Head of caudate nucleus (tissue), 42 donors: ENCODE measurements around the gene NTN1.
A peak's percentile ranks its signal among the peaks of the same experiment; 100 is the strongest.
"Not testable (repeated sequence)": the region's sequence is repeated elsewhere in the genome, so short reads cannot be mapped to it uniquely, and the experiment has no call there.

Experiments
- DNase-seq, 42 donors: peaks; one replicate each; pipeline versions ENCODE4 v3.0.0 to v3.0.0-alpha.2; 2020 to 2021; ENCODE audit warnings: mixed read lengths in 7 of 42
- intact Hi-C: fragments of 100-400 bp; cut with DNase I; formaldehyde crosslinking; loops from one replicate; pipeline ENCODE4 v1.15.0; 2022

NTN1 gene

DNA sequence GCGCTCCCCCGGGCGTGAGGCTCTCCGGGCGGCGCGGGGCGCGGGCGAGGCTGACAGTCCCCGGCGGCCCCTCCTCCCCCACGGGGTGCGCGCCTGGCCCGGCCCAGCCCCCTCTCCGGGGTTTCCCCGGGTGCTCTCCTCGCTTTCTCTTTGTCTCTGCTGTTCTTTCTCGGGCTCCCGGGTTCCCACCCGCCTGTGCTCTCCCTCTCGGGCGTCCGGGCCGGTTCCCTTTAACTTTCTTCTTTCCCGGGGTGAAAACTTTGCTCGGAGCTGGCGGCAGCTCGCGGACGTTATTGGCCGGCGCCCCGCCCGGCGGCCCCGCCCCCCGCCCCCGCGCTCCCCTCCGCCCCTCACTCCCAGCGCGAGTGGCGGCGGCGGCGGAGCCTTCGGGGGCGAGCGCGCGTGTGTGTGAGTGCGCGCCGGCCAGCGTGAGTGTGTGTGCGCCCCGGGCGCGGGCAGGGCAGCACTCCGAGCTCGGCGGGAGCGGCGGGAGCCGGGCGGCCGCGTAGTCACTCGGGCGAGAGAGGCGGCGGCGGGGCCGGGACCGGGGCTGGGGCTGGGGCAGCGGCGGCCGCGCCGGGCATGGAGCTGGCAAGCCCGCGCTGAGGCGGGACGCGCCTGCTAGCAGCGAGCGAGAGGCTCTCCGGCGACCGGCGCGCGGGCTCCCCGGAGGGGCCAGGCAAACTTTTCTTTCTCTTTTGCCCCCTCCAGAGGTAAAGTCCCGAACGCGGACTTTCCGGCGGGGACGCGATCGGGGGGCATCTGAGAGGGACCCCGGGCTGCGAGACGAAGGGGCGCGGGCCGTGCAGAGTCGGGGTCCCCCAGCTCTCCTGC, at the start of gene NTN1:
Gene NTN1 (plus strand): TSS at position 353 of the 834 bp plus-strand sequence. CDS start 864 bp downstream, outside the sequence.
- intact Hi-C loops, result no loop called here
- peak in 18 of 42 donors; percentile 13 to 59 (median 34) for DNase-seq

DNA sequence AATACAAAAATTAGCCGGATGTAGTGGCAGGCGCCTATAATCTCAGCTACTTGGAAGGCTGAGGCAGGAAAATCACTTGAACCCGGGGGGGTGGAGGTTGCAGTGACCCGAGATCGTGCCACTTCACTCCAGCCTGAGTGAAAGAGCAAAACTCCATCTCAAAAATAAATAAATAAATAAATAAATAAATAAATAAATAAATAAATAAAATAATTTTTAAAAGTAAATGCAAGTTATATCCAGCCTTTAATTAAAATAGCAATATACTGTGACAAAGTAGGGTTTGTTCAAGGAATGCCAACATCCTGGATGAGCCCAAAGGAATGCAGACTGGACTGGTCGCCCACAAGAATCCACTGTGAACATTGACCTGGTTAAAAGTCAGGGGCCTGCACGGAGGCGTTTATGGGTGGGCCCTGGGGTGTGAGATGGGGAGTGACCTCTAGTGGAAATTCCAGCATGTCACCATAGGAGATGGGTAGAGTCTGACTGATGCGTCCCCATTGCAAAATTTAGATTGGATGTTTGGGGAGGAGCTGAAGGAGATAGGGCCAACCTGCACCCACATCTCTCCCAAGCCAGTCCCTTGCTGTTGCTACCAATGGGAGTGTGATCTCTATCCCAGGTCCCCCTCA, 46.1 kb upstream of the NTN1 start:
- no peak for DNase-seq
- intact Hi-C loops, result no loop called here

DNA sequence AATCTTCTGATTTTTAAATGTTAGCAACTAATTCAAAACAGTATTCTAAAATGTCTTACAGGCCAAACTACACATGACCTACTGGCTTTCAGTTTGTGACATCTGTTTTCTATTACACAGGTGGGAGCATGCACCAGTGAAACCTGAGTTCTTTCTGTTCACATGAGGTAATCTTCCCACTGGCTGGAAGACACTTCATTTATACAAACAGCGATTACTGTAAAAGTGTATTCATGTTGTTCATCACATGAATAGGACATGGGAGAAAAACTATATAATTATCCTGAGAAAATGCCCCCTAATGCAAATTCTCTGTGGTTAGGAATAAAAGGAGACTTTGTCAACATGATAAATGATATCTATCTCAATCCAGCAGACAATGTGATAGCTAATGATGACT, 44.7 kb upstream of the NTN1 start:
- DNase-seq, result no peak
- intact Hi-C loops, result no loop called here

DNA sequence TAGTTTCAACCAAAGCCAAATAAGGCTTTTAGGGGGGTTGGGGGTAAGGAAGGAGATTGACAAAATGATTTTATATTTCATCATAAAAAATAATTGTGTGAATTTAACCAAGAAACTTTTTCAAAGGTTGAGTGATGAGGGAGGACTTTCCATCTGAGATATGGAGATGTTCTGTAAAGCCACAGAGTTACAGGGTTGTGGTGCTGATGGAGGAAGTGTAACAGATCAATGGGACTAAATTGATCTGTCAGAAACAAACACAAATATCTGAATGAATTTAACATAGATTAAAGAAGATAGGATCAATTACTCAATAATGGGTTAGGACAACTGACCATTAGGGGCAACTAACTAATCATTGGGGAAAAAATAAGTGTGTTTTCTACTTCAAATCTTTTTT, 41.6 kb upstream of the NTN1 start:
- no peak for DNase-seq
- intact Hi-C loops, result no loop called here

DNA sequence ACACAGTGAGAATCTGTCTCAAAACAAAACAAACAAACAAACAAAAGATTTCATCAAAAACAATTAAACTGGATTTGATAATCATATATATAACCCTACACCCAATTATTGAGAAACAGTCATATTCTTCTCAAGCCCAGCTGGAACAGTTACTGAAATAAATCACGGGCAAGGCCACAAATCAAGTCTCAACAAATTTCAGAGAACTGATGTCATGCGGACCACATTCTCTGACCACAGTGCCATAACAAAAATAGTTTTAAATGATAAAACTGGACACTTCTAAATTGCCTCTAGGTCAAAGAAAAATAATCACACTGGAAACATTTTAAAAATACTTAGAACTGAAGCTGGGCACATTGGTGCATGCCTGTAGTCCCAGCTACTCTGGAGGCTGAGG, 39.9 kb upstream of the NTN1 start:
- intact Hi-C loops, result no loop called here
- no peak for DNase-seq

DNA sequence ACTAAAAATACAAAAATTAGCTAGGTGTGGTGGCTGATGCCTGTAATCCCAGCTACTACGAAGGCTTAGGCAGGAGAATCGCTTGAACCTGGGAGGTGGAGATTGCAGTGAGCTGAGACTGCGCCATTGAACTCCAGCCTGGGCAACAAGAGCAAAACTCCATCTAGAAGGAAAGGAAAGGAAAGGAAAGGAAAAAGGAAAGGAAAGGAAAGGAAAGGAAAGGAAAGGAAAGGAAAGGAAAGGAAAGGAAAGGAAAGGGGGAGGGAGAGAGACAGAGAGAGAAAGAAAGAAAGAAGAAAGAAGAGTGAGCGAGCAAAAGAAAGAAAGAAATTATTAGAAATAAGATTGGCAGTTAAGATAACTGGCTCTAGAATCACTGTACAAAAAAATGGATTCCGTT, 37.1 kb upstream of the NTN1 start:
- DNase-seq, intact Hi-C loops: not testable (repeated sequence)

DNA sequence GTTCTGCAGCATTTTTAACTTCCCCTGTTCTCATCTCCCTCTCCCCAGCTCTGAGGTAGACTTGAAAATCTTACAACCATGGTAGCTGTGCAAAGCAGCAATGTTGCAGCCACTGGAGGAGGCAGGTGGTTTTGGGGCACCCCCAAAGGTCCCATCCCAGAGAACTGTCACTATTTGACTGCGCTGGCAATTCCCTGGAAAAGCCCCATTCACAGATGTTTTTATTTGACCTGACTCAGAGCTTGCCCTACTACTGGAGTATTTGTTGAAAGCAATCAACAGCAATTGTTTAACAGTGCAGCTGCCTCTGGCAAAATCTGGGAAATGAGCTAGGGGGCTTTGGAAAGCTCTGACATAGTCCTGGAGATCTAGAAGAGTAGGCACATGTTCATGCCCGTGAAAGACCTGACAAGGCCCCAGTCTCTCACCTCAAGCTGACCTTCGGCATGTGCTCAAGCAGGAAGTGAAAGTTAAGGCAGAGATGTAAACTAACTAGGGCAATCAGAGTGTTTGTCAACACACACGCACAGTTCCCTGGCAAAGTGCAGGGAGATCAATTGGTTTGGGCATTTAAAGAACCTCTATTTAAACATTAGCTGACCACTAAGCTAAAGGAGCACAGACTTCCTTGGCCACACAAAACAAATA, 36.1 kb upstream of the NTN1 start:
- intact Hi-C loops, result no loop called here
- DNase-seq, result no peak

DNA sequence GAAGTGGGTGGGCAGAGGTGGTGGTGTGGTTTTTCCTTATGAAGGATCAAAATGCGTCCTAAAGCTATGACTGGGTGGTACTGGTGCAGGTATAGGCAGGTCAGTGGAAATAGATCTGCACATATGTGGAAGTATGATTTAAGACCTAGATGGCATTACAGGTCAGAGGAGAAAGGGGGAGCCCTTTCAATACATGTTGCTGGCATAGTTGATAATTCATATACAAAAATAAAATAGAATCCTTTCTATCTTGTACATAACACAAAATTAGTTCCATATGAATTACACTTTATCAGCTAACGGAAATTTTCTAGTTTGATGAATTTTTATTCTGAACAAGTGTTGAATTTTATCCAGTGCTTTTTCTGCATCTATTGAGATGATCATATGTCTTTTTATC, 35.0 kb upstream of the NTN1 start:
- intact Hi-C loops, result no loop called here
- DNase-seq, result no peak

DNA sequence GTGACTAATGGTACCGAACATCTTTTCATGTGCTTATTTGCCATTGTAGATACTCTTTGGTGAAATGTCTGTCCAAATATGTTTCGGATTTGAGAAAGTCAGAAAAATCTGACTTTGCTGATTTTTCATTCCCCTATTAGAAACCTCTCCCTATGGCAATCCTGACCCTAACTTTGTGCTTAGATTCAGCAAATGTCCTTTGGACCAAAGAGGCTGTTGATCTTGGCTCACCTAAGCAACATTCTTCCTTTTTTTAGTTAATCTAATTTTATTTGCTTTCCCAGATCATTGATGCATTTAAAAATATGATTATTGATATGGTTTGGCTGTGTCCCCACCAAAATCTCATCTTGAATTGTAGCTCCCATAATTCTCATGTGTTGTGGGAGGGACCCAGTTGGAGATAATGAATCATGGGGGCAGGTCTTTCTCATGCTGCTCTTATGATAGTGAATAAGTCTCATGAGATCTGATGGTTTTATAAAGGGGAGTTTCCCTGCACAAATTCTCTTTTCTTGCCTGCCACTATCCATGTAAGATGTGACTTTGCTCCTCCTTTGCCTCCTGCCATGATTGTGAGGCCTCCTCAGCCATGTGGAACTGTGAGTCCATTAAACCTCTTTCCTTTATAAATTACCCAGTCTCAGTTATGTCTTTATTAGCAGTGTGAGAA, 32.9 kb upstream of the NTN1 start:
- DNase-seq, intact Hi-C loops: not testable (repeated sequence)

DNA sequence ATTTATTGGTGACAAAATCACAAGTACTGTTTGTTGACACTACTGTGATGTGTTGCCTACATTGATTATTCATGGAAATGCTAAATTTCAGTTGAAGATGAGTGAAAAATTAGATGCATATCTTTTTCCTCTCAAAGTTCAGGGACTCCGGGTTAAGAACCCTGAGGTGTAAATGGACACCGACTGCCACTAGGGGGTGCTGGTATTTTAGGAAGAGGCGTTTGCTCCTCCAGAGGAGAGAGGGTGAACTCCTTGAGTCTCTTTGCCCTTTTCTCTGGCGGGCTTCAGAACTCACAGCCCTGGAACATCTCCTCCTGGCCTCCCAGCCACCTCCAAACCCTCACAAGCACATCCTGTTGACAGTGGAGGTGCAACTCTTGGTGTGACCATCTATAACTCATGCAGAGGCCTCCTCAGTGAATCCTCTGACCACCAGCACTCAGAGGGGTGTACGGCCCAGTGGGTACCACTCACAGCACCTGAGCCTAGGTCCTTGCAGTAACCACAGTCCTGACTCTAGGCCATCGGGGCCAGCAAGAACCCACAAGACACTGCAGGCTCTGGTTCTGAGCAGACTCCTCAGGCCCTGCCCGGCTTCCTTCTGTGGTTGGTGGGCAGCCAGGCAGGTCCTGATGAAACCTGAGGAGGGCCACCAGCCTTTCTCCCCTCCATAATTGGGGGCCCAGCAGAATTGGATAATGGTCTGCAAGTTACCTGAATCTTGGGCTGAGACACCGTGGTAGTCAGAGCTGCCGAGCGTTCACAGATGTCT, 29.6 kb upstream of the NTN1 start:
- intact Hi-C loops, result loop anchor here (5.0 kb wide), 1 partner anchor 531 kb away; no protein-coding TSS in a partner anchor
- DNase-seq, result peak; percentile 35 to 89 (median 70)

DNA sequence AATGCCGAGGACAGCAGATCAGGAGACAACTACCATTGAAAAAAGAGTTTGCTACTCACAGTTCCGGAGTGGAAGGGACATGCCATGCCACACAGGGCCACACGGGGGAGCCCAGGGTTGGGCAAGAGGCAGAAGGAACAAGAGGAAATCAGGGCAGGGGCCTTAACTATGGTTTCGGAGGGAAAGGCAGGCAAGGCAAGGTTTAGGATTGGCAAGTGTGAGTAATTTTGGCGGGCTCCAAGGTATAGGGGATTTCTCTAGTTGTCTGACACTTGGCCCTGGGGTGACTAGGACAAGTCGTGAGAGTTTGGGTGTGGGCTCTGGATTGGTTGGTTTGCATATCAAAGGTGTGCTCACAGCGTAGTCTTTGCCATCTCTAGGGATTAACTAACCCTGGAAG, 27.0 kb upstream of the NTN1 start:
- DNase-seq, result peak in 41 of 42 donors; percentile 34 to 92 (median 75)
- intact Hi-C loops, result loop anchor here (5.0 kb wide), 1 partner anchor 528 kb away; no protein-coding TSS in a partner anchor

DNA sequence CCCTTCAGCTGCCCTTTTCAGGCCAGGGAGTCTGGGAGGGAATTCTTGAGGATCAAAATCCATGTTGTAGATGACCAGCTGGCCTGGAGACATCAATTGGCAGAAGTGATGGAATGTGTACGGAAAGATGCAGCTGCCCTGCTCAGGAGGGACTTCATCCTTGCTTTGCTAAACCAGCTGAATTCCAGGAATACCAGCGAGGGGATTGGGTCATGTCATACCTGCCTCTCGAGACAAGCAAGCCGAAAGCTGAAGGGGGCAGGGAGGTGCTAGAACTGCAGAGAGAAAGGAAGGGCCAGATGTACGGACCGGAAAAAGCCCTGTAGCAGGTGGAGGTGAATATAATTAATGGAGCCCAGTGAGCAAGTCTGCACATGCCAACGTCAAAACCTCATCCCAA, 25.6 kb upstream of the NTN1 start:
- intact Hi-C loops, result no loop called here
- peak in 1 of 42 donors; percentile 20 for DNase-seq

DNA sequence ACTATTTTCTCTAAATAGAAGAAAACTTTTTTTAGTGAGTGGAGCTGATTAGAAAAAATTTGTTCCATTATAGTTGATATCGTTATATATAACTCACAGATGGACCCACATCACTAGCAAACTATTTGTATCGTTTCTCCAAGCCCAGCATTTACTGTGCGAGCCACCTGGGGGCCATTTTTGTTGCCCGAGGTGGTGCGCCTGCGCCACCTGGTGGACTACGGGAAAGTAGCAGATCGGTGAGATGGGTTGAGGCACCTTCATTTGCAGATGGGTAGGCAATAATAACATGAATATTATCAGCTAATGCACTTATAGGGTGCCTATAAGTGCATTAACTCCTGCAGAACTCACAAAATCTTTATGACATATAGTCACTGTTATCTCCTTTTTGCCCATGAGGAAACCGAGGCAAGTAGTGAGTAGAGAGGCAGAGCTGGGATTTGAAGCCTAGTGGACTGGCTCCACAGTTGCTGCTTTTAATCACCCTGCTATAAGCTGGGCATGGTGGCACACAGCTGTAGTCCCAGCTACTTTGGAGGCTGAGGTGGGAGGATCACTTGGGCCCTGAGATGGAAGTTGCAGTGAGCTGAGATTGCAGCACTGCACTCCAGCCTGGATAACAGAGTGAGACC, 23.2 kb upstream of the NTN1 start:
- intact Hi-C loops, result no loop called here
- peak in 35 of 42 donors; percentile 16 to 75 (median 51) for DNase-seq

DNA sequence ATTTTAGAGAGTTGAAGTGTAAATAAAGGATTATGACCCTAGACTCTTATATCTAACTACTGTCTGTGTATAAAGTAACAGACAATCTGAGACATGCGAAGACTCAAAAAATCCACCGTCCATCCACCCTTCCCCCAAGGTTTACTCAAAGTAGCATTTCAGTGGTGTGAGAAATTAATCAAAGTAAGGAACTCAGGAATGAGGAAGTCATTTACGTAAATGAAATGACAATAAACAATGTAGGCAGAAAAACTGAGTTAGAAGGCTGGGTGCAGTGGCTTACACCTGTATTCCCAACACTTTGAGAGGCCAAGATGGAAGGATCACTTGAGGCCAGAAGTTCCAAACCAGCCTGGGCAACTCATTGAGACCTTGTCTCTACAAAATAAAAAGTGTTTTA, 19.8 kb upstream of the NTN1 start:
- DNase-seq, result peak in 1 of 42 donors; percentile 4
- intact Hi-C loops, result no loop called here

DNA sequence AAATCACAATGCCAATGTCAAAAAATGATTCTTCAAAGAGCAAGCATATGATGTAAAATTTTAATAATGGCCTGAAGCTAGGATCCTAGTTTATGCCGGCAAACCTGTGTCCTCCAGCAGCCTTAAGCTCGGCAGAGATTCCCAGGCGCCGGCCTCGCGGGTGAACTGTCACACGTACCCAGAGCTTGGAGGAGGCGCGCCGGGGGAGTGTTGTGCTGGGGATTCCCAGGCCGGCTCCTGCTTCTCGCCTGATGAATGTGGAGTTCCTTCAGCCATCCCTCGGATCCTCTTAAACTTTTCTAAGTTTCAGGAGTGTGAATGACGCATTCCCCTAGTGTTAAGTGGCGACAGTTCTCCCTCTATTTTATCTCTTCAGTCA, 19.1 kb upstream of the NTN1 start:
- DNase-seq, result peak in 1 of 42 donors; percentile 35
- intact Hi-C loops, result no loop called here

DNA sequence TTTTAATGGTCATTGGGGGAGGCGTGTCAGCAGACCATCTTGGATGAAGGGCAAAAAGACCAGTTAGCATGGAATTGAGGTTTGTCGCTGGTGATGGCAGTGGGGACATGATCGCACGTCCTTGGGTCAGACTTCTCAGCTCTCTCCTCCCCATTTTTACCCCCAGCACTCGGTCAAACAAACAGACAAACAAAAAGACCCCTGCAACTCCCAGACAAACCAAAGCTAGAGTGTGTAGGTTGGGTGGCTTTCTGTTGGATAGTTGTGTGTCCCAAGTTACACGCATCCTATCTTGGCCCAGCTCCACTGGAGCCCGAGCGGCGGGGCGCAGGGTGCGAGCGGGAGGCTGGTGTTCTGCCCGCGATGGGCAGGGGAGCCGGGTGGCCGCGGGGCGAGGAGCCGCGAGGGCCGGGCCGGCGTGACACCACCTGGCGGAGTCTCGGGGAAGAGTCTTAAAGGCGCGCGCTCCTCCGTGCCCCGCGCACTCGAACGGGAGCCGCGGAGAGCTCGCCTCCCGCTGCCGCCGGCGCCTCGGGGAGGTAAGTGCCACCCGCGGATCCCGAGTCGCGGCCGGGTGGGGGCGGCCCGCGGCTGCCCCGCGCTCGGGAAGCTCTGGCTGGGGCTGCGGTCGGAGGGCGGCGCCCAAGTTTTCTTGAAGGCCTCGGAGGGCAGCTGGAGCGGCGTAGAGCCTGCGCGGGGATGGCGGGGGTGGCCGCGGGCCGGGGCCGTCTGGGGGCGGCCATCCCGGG, 18.5 kb upstream of the NTN1 start:
- DNase-seq, result peak in 25 of 42 donors; percentile 6 to 59 (median 31)
- intact Hi-C loops, result no loop called here

DNA sequence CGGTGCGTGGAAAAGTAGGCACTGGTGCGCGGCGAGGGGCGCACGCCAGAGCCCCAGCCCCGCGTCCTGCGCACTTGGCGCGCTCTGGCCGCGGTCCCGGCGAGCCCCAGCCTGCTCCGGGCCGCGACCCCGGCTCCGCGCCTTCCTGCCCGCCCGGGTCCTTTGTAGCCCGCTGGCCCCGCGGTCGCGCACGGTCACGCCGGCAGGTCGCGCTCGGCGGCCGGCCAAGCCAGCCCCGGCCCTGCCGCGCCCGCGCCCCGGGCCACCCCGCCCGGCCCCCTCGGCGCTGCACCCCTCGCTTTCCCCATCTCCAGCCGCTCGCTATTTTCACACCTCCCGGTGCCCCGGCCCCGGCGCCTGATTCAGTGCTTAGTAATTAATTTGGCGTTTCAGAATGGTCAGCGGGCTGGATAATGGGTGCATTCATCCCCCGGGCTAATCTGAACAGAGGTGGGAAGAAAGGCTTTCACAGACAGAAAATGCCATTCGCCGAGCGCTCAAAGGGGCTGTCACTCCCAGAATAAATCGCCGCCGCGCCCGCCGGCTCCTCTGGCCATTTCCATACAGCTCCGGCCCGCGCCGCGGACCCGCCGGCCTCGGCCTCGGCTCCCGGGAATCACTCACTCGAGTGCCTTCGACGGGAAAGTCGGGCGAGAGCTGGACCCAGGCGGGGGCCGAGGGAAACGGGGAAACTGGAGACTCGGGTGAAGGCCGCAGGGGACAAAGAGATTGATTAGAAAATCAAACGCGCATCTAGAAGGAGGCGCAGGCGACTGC, 17.8 kb upstream of the NTN1 start:
- DNase-seq, result peak in 4 of 42 donors; percentile 27 to 60 (median 46)
- intact Hi-C loops, result no loop called here
